ENCODE results near the gene RNASEL. TPM values are rescaled to one million over a fixed set of nuclear protein-coding genes. Genes with fewer than 3 reads are reported as not detected.

Gene RNASEL
- total RNA-seq, 1 experiment from 2014 or later, result 2.9 TPM

- no peaks in the 10 kb centered on the region for H3K27me3 ChIP-seq (replicated peaks; ENCODE audit: control insufficient read depth, insufficient read depth, low read length)
- no peak for TF ChIP-seq CTCF (IDR thresholded peaks at IDR 0.05; ENCODE audit: insufficient read depth in 1 of 2, low read depth in 1 of 2, low read length in 1 of 2, severe bottlenecking in 1 of 2, unreplicated experiment in 1 of 2)
- no TSS peak for BruUV-seq (replicated peaks)
- intact Hi-C loops (cut with micrococcal nuclease; ENCODE audit: unreplicated experiment), result no loop called here
- H3K4me1 ChIP-seq, result no peaks in the 10 kb centered on the region
- H3K4me3 ChIP-seq (ENCODE audit: low read depth, low read length), result no peak overlapping the region
- peaks cover 10% of the 10 kb centered on the region; the same call in 1 of the 2 replicates for H3K9me3 ChIP-seq
- DNase-seq, result no peak
- CTCF ChIA-PET, result no interaction called here
- no peaks in the 10 kb centered on the region for H3K36me3 ChIP-seq (ENCODE audit: control insufficient read depth, insufficient read depth, low read length)
- Mint-ChIP-seq H3K4me1 (ENCODE audit: low read depth, unreplicated experiment) (no peaks in the 10 kb centered on the region), H3K27ac (ENCODE audit: unreplicated experiment) (no peak overlapping the region), H3K36me3 (ENCODE audit: insufficient read depth, unreplicated experiment) (no peaks in the 10 kb centered on the region), H3K27me3 (ENCODE audit: insufficient read depth, unreplicated experiment) (peaks cover 22% of the 10 kb centered on the region), H3K4me3 (ENCODE audit: unreplicated experiment) (no peak overlapping the region), H3K9me3 (ENCODE audit: unreplicated experiment) (no peaks in the 10 kb centered on the region)
- POLR2A ChIA-PET, result no interaction called here
Observed at GRCh38 chr1:182563095-182563494, 26.0 kb downstream of the RNASEL start.

- Mint-ChIP-seq H3K4me3 (ENCODE audit: unreplicated experiment) (no peak overlapping the region), H3K9me3 (ENCODE audit: unreplicated experiment) (no peaks in the 10 kb centered on the region), H3K27me3 (ENCODE audit: insufficient read depth, unreplicated experiment) (peaks cover 22% of the 10 kb centered on the region), H3K4me1 (ENCODE audit: low read depth, unreplicated experiment) (no peaks in the 10 kb centered on the region), H3K27ac (ENCODE audit: unreplicated experiment) (no peak overlapping the region), H3K36me3 (ENCODE audit: insufficient read depth, unreplicated experiment) (no peaks in the 10 kb centered on the region)
- Histone ChIP-seq H3K4me1 (no peaks in the 10 kb centered on the region), H3K4me3 (ENCODE audit: low read depth, low read length) (no peak overlapping the region), H3K36me3 (ENCODE audit: control insufficient read depth, insufficient read depth, low read length) (no peaks in the 10 kb centered on the region), H3K27me3 (replicated peaks; ENCODE audit: control insufficient read depth, insufficient read depth, low read length) (no peaks in the 10 kb centered on the region), H3K9me3 (peaks cover 2% of the 10 kb centered on the region; the same call in 1 of the 2 replicates)
- intact Hi-C loops (cut with micrococcal nuclease; ENCODE audit: unreplicated experiment), result no loop called here
- no TSS peak for BruUV-seq (replicated peaks)
- ChIA-PET POLR2A (no interaction called here), CTCF (no interaction called here)
- no peak for DNase-seq
- TF ChIP-seq CTCF (IDR thresholded peaks at IDR 0.05; ENCODE audit: insufficient read depth in 1 of 2, low read depth in 1 of 2, low read length in 1 of 2, severe bottlenecking in 1 of 2, unreplicated experiment in 1 of 2), result no peak
Observed at GRCh38 chr1:182561456-182561855, 27.6 kb downstream of the RNASEL start.

- Histone ChIP-seq H3K9me3 (no peaks in the 10 kb centered on the region), H3K27me3 (replicated peaks; ENCODE audit: control insufficient read depth, insufficient read depth, low read length) (no peaks in the 10 kb centered on the region), H3K36me3 (ENCODE audit: control insufficient read depth, insufficient read depth, low read length) (no peaks in the 10 kb centered on the region), H3K4me1 (no peaks in the 10 kb centered on the region), H3K4me3 (ENCODE audit: low read depth, low read length) (no peak overlapping the region)
- BruUV-seq (replicated peaks), result no TSS peak
- no peaks in the 10 kb centered on the region for H3K36me3 Mint-ChIP-seq (ENCODE audit: insufficient read depth, unreplicated experiment)
- H3K4me3 Mint-ChIP-seq (ENCODE audit: unreplicated experiment), result no peak overlapping the region
- no peak overlapping the region for H3K27ac Mint-ChIP-seq (ENCODE audit: unreplicated experiment)
- peaks cover 22% of the 10 kb centered on the region for H3K27me3 Mint-ChIP-seq (ENCODE audit: insufficient read depth, unreplicated experiment)
- ChIA-PET POLR2A (no interaction called here), CTCF (no interaction called here)
- no peak for DNase-seq
- intact Hi-C loops (cut with micrococcal nuclease; ENCODE audit: unreplicated experiment), result no loop called here
- H3K9me3 Mint-ChIP-seq (ENCODE audit: unreplicated experiment), result no peaks in the 10 kb centered on the region
- no peaks in the 10 kb centered on the region for H3K4me1 Mint-ChIP-seq (ENCODE audit: low read depth, unreplicated experiment)
- no peak for TF ChIP-seq CTCF (IDR thresholded peaks at IDR 0.05; ENCODE audit: insufficient read depth in 1 of 2, low read depth in 1 of 2, low read length in 1 of 2, severe bottlenecking in 1 of 2, unreplicated experiment in 1 of 2)
Observed at GRCh38 chr1:182560392-182560984, 28.6 kb downstream of the RNASEL start.
